GM19043 (cell line): Measurements from ENCODE around the gene MYO18B.

ENCODE experiments used
- ATAC-seq: cut with Tn5 transposase; IDR thresholded peaks from one replicate; pipeline ENCODE4 v1.9.1; 2021; ENCODE audit warnings: low read depth; ENCODE audit not compliant: unreplicated experiment

Gene MYO18B

GRCh38 chr22:25930788-25931310, 188.9 kb downstream of the MYO18B start:
- no peak for ATAC-seq

DNA sequence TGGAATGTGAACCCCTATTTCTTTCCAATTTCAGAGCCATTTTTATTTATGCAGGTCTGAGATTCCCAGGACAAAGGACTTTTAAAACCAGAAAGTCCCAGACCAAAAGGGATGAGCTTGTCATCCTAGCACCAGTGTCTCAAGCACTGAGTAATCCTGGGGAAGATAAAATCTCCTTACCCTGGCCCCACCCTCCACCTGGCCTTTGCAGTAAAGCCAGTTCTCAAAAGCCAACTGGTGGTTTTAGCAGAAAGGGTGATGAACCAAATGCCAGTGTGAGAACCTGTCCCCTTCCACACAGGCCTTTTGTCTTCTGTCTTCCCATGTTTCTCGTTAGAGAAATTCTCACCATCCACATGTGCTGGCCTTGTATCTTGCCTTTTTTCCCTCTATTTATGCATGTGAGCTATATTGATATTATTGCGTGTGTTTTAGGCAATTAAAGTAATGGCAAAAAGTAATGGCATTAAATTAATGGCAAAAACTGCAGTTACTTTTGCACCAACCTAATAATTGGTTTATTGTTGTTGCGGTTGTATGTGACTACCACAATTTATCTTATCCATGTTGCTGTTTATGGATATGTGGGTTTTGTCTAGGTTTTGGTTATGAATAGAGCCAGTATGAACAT, 191.3 kb downstream of the MYO18B start:
- no peak for ATAC-seq

DNA sequence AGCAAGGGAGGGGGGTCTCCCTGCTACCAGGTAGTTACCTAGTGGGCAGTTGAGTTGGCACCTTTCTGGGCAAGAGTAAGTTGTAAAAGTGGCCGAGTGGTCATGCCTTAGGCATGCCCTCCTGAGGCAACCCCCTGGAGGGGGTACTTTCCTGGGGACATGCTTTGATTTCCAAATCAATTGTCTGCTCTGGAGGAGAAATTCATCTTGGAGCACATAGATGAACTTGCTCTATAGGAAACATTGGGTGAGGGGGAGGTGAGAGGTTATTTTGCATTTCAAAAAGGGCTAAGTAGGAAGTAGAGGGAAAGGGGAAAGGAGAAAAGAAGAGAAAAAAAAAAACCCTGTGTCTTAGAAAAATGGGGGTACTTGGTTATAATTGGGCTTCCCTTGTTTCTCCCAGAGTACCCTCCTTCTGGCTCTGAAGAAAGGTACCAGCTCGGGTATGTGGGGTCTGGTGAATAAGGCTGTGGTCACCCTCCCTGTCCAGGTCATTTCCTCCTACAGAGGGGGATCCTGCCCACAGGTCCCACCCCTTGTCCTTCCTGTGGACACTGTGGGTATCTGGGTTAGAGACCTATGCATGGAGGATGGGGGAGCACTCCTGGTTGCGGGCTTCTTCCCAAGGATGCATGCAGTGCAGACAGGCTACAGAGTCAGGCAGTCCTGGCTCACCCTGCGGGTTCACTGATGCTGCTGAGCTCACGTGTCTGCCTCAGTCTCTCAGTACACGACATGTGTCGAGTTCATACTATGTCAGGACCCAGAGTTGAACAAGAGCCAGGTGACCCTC, 193.5 kb downstream of the MYO18B start:
- ATAC-seq: no peak

GRCh38 chr22:25938151-25938550, 196.2 kb downstream of the MYO18B start:
- no peak for ATAC-seq

- ATAC-seq: no peak
Observed at GRCh38 chr22:25939384-25939783, 197.4 kb downstream of the MYO18B start.

- no peak for ATAC-seq
Observed at GRCh38 chr22:25940479-25940878, 198.5 kb downstream of the MYO18B start.

GRCh38 chr22:25941365-25941960, 199.5 kb downstream of the MYO18B start:
- ATAC-seq: no peak

- no peak for ATAC-seq
Observed at GRCh38 chr22:25942115-25942855, 200.3 kb downstream of the MYO18B start.

DNA sequence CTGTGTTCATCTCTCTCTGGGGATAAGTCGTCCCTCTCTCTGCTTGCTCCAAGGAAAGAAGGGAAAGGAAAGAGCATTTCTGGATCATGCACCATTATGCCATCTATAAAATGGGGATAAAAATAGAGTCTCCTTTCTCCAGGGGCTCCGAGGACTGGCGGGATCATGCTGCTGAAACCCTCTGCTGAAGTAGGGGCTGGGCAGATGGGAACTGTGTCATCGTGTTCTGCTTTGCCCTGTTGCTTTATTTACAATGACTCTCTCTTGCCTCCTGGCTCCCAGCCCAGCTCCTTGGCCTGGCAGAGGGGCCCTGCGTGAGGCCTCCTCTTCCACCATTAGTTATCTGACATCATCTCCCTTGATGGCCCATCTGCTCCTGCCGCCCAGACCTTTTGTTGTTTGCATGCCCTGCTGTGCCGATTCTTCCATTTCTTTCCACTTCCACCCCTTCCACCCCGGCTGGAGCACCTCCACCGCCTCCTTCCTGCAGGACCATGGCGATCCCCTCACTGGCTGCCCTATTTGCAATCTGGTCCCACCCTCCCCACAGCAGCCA, 200.9 kb downstream of the MYO18B start:
- ATAC-seq: no peak

- no peak for ATAC-seq
Observed at GRCh38 chr22:25950111-25950510, 208.1 kb downstream of the MYO18B start.

DNA sequence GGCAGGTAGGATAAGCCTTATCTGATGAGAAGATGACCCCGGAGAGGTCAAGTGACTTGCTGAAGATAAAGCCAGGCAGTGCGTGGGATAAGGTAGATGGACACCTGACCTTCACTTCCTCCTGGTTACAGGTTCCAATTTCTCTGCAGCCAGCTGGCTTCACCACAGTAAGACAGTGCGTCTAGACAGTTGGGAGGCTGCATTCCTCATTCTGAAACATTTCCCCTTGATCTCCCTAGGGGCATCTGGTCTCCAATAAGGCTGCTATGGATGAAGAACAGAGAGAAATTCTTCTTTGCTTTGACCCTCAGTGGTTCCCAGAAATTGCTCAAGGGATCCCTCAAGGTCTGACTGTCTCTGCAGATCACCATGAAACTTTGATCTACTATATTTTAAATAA, 211.3 kb downstream of the MYO18B start:
- no peak for ATAC-seq

DNA sequence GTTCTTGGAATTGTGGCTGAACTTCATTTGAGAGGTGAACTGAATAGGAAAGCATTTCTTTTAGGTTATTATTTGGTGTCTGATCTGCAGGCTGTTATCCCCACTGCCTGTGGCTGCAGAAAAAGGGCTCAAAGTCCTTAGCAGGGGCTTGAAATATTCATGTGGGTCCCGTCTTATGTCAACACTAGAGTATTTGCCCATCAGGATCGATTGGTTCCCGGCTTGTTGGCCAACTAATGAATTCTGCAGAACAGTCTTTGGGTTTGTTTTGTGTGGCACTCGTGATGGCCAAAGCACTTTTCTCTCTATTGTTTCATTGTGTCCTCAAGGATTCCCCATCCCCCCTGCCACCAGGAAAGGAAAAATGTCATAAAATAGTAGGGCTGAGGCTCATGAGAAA, 211.9 kb downstream of the MYO18B start:
- ATAC-seq: no peak

DNA sequence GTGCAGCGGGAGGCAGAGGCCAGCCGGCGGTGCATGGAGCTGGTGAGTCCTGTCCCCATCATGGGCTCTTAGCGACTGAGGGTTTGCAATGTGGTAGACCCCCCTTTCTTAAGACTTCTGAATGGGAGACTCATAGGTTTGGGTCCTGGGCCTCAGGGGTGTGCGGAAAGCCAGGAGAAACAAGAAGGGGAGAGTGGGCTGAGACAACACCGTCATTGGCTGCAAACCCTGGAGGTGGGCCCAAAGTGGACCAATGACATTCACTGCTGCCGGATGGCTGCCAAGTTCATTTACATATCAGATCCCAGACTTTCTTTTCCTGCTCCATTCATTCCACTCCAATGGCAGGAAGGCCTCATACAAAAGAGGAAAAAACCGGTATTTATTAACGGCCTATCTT, 213.3 kb downstream of the MYO18B start:
- ATAC-seq: no peak

GRCh38 chr22:25956801-25957200, 214.8 kb downstream of the MYO18B start:
- no peak for ATAC-seq

- ATAC-seq: no peak
Observed at GRCh38 chr22:25959818-25960774, 218.1 kb downstream of the MYO18B start.

DNA sequence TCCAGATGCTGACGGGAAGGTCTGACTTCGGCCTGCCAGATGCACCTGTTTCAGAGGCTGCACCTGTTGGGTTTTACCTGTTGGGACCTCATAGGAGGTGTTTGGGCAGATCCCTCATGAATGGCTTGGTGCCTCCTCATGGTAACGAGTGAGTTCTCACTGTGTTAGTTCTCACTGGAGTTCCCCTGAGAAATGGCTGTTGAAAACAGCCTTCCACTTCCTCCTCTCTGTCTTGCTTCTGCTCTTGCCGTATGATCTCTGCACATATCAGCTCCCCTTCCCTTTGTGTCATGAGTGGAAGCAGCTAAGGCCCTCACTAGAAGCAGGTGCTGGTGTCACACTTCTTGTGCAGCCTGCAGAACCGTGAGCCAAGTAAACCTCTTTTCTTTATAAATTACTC, 219.7 kb downstream of the MYO18B start:
- no peak for ATAC-seq

- no peak for ATAC-seq
Observed at GRCh38 chr22:25962711-25963110, 220.7 kb downstream of the MYO18B start.

DNA sequence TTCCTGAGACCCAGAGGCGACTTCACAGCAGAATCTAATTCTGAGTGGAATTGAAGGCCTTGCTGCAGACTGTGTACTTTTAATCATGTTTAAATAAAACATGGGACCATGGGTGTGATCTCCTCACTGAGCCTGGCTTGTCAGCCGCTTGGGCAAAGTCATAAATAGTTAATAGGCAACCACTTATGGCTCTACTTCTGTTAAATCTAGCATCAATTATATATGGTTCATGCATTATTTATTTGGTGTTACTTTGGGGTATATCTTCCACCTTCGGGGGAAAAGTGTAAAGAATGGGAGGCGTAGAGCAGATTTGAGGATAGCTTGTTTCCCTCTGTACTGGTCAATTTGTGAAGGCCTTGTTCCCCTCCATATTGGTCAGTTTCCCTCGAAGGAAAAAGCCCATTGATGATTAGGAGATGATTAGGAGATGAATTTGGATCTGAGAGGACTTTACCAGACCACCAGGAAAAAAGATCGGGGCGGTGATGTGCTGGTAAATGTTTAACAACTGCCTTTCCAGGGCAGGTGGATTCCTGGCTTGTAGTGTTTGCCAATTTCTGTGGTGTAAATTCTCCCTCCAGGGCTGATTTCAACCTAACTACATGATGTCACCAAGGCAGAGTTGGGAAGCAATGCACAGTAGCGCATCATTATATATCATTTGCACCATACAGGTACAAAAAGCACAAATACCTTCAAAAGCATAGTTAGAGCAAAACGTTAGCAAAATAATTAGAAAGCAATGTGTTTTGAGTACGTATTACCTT, 223.2 kb downstream of the MYO18B start:
- ATAC-seq: no peak

DNA sequence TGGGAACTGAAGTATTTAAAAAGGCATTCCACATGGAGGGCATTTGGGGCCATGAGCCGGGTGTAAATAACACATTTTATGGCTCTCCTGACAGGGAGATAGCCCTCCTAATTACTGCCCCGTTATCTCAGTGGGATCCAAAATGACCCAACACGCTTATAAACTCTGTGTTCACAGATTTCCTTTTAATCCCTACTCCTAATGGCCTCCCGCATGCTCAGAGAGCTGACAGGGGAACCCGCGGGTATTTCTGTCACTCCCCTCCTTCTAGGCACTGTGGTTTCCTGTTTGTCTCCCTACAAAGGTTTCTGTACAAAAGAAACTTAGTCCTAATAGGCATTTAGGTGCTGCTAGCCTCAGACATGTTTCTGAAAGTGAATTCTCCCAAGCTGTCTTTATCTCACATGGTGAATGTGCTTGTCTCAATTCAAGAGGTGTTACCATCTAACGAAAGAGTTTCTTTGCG, 224.5 kb downstream of the MYO18B start:
- ATAC-seq: no peak
